ENCODE data around the gene FANCC.

FANCC gene

GRCh38 chr9:95116808-95117204 lies 200.7 kb downstream of the FANCC start:
- TF ChIP-seq, protein P1, sequence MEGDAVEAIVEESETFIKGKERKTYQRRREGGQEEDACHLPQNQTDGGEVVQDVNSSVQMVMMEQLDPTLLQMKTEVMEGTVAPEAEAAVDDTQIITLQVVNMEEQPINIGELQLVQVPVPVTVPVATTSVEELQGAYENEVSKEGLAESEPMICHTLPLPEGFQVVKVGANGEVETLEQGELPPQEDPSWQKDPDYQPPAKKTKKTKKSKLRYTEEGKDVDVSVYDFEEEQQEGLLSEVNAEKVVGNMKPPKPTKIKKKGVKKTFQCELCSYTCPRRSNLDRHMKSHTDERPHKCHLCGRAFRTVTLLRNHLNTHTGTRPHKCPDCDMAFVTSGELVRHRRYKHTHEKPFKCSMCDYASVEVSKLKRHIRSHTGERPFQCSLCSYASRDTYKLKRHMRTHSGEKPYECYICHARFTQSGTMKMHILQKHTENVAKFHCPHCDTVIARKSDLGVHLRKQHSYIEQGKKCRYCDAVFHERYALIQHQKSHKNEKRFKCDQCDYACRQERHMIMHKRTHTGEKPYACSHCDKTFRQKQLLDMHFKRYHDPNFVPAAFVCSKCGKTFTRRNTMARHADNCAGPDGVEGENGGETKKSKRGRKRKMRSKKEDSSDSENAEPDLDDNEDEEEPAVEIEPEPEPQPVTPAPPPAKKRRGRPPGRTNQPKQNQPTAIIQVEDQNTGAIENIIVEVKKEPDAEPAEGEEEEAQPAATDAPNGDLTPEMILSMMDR (IDR thresholded peaks at IDR 0.05; ENCODE audit: extremely low read depth, missing control alignments): no peak

GRCh38 chr9:95116002-95116807 lies 201.3 kb downstream of the FANCC start:
- TF ChIP-seq, protein P1 (IDR thresholded peaks at IDR 0.05; ENCODE audit: extremely low read depth, missing control alignments): no peak
- no peak for DNase-seq (ENCODE audit: low spot score)

More at GRCh38 chr9:95116808-95117204, 200.7 kb downstream of the FANCC start:
- no peak for DNase-seq (ENCODE audit: low spot score)

- TF ChIP-seq, protein P1 (IDR thresholded peaks at IDR 0.05; ENCODE audit: extremely low read depth, missing control alignments): no peak
Observed at GRCh38 chr9:95115104-95115503, 202.4 kb downstream of the FANCC start.

GRCh38 chr9:95112436-95113280 lies 204.9 kb downstream of the FANCC start:
- TF ChIP-seq, protein P1 (IDR thresholded peaks at IDR 0.05; ENCODE audit: extremely low read depth, missing control alignments): no peak
- no peak for DNase-seq (ENCODE audit: low spot score)

More at GRCh38 chr9:95115104-95115503, 202.4 kb downstream of the FANCC start:
- DNase-seq (ENCODE audit: low spot score): no peak

DNA sequence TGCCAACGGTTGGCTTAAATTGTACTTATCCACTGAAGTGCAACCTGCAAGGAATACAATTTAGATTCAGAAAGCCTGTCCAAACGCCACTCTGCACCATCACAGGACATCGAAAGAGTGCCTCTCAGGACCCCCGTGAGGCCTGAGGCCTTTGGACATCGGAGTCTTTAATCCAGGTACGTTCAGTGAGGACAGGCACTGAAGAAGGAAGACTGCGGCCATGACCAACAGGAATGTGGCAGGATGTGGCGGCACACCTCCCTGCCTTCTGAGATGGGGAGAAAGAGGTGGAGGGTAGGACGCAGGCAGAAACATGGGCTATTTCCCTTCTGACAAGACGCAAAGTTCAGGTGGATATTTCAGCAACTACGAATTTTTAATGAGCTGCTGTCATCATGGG lies 205.8 kb downstream of the FANCC start:
- no peak for DNase-seq (ENCODE audit: low spot score)
- TF ChIP-seq, protein P1 (IDR thresholded peaks at IDR 0.05; ENCODE audit: extremely low read depth, missing control alignments): no peak

GRCh38 chr9:95110921-95111525 lies 206.5 kb downstream of the FANCC start:
- TF ChIP-seq, protein P1 (IDR thresholded peaks at IDR 0.05; ENCODE audit: extremely low read depth, missing control alignments): no peak
- DNase-seq (ENCODE audit: low spot score): no peak

Measured in GM20000 (cell line).